Astrocyte of the spinal cord (primary cell): Measurements from ENCODE around the gene ARHGAP15.

Experiments
- DNase-seq: peaks from one replicate; pipeline ENCODE4 v3.0.0; 2011; ENCODE audit warnings: low read depth, low spot score
- H3K4me3 ChIP-seq: 2 replicates; pipeline ENCODE4 v1.5.1; 2011; ENCODE audit warnings: low read depth, mild to moderate bottlenecking, low read length, moderate library complexity
- in situ Hi-C: cut with HindIII; loops from 2 replicates; pipeline ENCODE4 v1.10.0; 2017; ENCODE audit warnings: low sequenced_read_pairs
- TF ChIP-seq, protein P1 (sequence below): IDR thresholded peaks from 2 replicates; pipeline ENCODE4 v1.5.1; 2012; ENCODE audit warnings: low read depth, mild to moderate bottlenecking, low read length, inconsistent platforms

Gene ARHGAP15

DNA sequence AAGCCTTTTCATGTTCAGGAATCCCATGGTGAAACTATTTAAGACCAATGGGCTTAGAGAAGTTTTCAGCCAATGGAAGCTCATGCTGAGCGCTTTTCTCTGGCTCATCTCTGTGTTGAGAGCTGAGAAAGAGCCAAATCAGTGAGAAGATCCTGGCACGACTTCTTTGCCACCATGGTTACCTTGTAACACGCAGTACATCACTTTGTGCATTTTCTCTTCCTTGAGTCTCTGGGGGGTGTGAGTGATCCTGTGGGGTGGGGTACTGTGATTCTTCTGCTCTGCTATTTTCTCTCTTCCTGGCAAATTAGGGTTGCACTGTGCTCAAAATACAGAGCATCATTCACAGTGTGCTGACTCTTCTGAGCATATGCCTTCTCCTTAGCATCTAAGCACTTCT is 664.2 kb downstream of the ARHGAP15 start:
- in situ Hi-C loops = no loop called here
- no peak for DNase-seq
- no peak overlapping the region for H3K4me3 ChIP-seq
- TF ChIP-seq, protein P1, sequence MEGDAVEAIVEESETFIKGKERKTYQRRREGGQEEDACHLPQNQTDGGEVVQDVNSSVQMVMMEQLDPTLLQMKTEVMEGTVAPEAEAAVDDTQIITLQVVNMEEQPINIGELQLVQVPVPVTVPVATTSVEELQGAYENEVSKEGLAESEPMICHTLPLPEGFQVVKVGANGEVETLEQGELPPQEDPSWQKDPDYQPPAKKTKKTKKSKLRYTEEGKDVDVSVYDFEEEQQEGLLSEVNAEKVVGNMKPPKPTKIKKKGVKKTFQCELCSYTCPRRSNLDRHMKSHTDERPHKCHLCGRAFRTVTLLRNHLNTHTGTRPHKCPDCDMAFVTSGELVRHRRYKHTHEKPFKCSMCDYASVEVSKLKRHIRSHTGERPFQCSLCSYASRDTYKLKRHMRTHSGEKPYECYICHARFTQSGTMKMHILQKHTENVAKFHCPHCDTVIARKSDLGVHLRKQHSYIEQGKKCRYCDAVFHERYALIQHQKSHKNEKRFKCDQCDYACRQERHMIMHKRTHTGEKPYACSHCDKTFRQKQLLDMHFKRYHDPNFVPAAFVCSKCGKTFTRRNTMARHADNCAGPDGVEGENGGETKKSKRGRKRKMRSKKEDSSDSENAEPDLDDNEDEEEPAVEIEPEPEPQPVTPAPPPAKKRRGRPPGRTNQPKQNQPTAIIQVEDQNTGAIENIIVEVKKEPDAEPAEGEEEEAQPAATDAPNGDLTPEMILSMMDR = no peak

DNA sequence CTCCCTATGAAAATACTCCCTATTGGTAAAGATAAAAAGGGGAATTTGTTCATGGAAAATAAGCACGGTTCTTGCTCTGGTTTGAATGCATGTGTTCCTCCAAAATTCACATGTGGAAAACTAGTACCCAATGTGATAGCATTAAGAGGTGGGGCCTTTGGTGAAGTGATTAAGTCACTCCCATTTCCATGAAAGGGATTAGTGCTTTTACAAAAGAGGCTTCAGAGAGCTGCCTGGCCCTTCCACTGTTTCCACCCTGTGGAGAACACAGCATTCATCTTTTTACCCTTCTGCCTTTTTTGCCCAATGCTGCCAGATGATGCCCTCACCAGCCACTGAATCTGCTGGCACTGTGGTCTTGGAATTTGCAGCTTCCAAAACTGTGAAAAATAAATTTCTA is 666.8 kb downstream of the ARHGAP15 start:
- in situ Hi-C loops = no loop called here
- TF ChIP-seq, protein P1 = no peak
- no peak overlapping the region for H3K4me3 ChIP-seq
- DNase-seq = no peak

DNA sequence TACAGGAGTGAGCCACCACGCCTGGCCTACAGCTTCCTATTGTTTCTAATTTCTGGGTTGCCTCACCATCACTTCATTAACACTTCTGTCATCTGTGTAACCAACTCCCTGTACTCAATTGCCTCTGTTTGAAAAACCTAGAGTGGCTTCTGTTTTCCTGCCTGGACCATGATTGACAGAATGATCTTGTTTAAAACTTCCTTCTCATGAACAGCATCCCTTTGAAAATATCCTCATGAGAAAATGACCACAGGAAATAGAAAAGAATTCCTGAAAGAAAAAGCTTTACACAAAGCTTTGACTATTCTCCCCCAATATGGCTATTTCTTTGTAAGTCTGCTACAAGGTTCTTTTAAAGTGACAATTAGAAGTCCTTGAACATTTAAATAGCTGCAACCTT is 672.3 kb downstream of the ARHGAP15 start:
- TF ChIP-seq, protein P1 = no peak
- in situ Hi-C loops = no loop called here
- H3K4me3 ChIP-seq = no peak overlapping the region
- no peak for DNase-seq

DNA sequence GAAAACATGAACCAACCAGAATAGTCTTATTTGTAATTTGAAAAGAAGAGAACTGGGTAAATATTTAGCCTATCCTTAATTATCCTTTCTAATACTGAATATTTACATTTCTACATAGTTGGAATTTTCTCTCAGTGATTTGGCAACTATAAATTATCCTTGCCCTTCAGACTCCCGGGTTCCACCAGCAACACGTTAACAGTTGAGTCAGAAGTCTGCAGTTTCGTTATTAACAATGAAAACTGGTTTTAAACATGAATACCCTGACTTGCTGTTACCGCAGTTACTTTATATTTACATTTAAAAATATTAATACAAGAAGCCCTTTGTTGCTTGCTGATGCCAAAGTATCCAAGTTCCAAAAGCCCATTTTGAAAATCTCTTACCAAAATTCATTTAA is 673.0 kb downstream of the ARHGAP15 start:
- TF ChIP-seq, protein P1 = no peak
- no peak overlapping the region for H3K4me3 ChIP-seq
- in situ Hi-C loops = no loop called here
- DNase-seq = peak; percentile 52

DNA sequence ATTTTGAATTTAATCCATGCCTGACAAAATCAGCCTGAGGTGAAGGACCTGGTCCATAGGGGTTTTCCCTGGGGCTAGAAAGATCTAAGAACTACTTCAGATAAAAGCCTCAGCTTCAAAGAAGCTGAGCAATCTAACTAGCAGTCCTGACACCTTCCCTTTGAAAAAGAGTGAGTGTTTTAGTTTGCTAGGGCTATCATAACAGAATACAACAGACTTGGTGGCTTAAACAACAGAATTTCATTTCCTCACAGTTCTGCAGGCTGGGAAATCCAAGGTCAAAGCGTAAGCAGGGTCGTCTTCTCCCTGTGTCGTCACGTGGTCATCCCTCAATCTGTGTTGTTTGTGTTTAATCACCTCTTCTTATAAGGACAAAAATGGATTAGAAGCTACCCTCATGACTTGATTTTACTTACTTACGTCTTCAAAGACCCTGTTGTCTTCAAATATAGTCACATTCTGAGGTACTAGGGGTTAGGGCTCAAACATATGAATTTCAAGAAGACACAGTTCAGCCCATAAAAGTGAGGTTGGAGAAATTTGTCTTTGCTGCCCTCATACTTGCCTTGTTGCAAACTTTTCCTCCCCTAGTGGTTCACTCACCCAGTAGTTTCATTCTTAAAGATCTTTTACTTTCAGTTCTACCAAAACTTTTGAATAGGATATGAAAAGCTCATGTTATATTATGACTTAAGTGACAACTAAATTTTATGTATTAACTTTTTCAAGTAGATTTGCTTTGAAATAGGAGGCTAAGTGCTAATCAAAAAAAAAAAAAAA is 673.8 kb downstream of the ARHGAP15 start:
- in situ Hi-C loops = no loop called here
- TF ChIP-seq, protein P1 = no peak
- no peak overlapping the region for H3K4me3 ChIP-seq
- no peak for DNase-seq

DNA sequence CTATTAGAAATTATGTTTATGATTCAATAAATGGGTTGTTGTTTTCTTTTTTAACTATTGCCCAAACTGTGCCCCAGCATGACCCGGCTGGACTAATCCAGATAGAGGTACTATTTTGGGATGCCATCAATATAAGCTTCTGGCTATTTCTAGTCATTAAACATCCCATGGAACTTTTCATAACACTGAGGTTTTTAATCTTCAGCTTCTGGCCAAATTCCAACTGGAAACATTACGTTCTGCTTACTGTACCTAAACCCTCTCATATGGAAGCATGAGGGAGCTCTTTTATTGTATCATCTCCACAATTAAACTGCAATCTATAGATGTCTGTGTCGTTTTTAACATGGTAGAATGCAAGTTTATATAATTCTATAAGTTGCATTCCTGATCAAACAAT is 674.7 kb downstream of the ARHGAP15 start:
- in situ Hi-C loops = no loop called here
- H3K4me3 ChIP-seq = no peak overlapping the region
- no peak for DNase-seq
- TF ChIP-seq, protein P1 = no peak
